CD14-positive monocyte (primary cell): ENCODE measurements around the gene MAP2. TPM values are rescaled to one million over a fixed set of nuclear protein-coding genes. Genes with fewer than 3 reads are reported as not detected.

ENCODE experiments used
- DNase-seq, 3 donors: peaks; one replicate each; pipeline ENCODE4 v3.0.0-alpha.2; 2011 to 2022
- H2AFZ ChIP-seq: 2 replicates; pipeline ENCODE4 v1.6.0; 2012; ENCODE audit warnings: mild to moderate bottlenecking, low read depth, low read length, inconsistent platforms; ENCODE audit not compliant: insufficient read depth, poor library complexity, severe bottlenecking
- H3K27ac ChIP-seq, 2 donors: 1 replicate in 1 of 2; 2 replicates in 1 of 2; pipeline ENCODE4 v1.5.1; 2012 to 2013; ENCODE audit warnings: low read length in 2 of 2, control low read depth in 1 of 2, inconsistent platforms in 1 of 2, low read depth in 1 of 2, mild to moderate bottlenecking in 1 of 2
- H3K27me3 ChIP-seq, 2 donors: one replicate each; pipeline versions ENCODE4 v1.6.0 to v1.6.1; 2011 to 2013; ENCODE audit warnings: low read length in 2 of 2; ENCODE audit not compliant: control insufficient read depth in 2 of 2, insufficient read depth in 2 of 2
- H3K36me3 ChIP-seq, 2 donors: replicated peaks in 1 of 2; 1 replicate in 1 of 2; 2 replicates in 1 of 2; pipeline versions ENCODE4 v1.5.1 to v1.6.1; 2012 to 2013; ENCODE audit warnings: low read length in 2 of 2, control low read depth in 1 of 2, inconsistent platforms in 1 of 2, mild to moderate bottlenecking in 1 of 2; ENCODE audit not compliant: insufficient read depth in 2 of 2, control insufficient read depth in 1 of 2
- H3K4me1 ChIP-seq, 2 donors: 1 replicate in 1 of 2; 2 replicates in 1 of 2; pipeline versions ENCODE4 v1.5.1 to v1.6.1; 2012 to 2013; ENCODE audit warnings: low read length in 2 of 2, control low read depth in 1 of 2, inconsistent platforms in 1 of 2, mild to moderate bottlenecking in 1 of 2, moderate library complexity in 1 of 2; ENCODE audit not compliant: insufficient read depth in 2 of 2, control insufficient read depth in 1 of 2
- H3K4me2 ChIP-seq: replicated peaks from 2 replicates; pipeline ENCODE3; 2012; ENCODE audit warnings: low read length, moderate library complexity, mild to moderate bottlenecking; ENCODE audit not compliant: poor library complexity, severe bottlenecking; ENCODE audit errors: extremely low read depth
- H3K4me3 ChIP-seq, 3 experiments: fragments of 200-600 bp in 1 of 3; sonication (generic) in 1 of 3; replicated peaks in 1 of 3; 1 replicate in 2 of 3; 2 replicates in 1 of 3; pipeline ENCODE4 v1.5.1; 2011 to 2013; ENCODE audit warnings: low read length in 3 of 3, mild to moderate bottlenecking in 3 of 3, control low read depth in 2 of 3, low read depth in 2 of 3, inconsistent platforms in 1 of 3, moderate library complexity in 1 of 3
- H3K79me2 ChIP-seq: 2 replicates; pipeline ENCODE4 v1.6.0; 2012; ENCODE audit warnings: mild to moderate bottlenecking, control low read depth, inconsistent platforms, low read length, moderate library complexity; ENCODE audit not compliant: insufficient read depth
- H3K9ac ChIP-seq: 2 replicates; pipeline ENCODE4 v1.6.0; 2017; ENCODE audit warnings: low read length, mild to moderate bottlenecking; ENCODE audit not compliant: insufficient read depth, poor library complexity, severe bottlenecking
- H3K9me3 ChIP-seq, 2 donors: replicated peaks in 1 of 2; 1 replicate in 1 of 2; 2 replicates in 1 of 2; pipeline versions ENCODE4 v1.5.1 to v1.6.1; 2012 to 2013; ENCODE audit warnings: low read length in 2 of 2, control low read depth in 1 of 2; ENCODE audit not compliant: control insufficient read depth in 1 of 2, insufficient read depth in 1 of 2
- H4K20me1 ChIP-seq: 2 replicates; pipeline ENCODE4 v1.6.0; 2012; ENCODE audit warnings: mild to moderate bottlenecking, low read length, control low read depth, moderate library complexity; ENCODE audit not compliant: insufficient read depth
- H3K27ac Mint-ChIP-seq, 7 donors: one replicate each; pipeline ENCODE4 v1.8.0; 2020; ENCODE audit warnings: mild to moderate bottlenecking in 7 of 7, mixed read lengths in 7 of 7, moderate library complexity in 6 of 7, inconsistent platforms in 2 of 7
- H3K27me3 Mint-ChIP-seq, 3 donors: one replicate each; pipeline ENCODE4 v1.8.0; 2021 to 2022; ENCODE audit warnings: low read depth in 3 of 3, mild to moderate bottlenecking in 3 of 3, mixed read lengths in 3 of 3, moderate library complexity in 3 of 3, inconsistent platforms in 1 of 3
- H3K36me3 Mint-ChIP-seq, 2 donors: one replicate each; pipeline ENCODE4 v1.8.0; 2020; ENCODE audit warnings: mixed read lengths in 2 of 2, inconsistent platforms in 1 of 2, mild to moderate bottlenecking in 1 of 2
- H3K4me1 Mint-ChIP-seq: one replicate; pipeline ENCODE4 v1.8.0; 2020; ENCODE audit warnings: mild to moderate bottlenecking, mixed read lengths
- H3K4me3 Mint-ChIP-seq, 2 donors: one replicate each; pipeline ENCODE4 v1.8.0; 2020; ENCODE audit warnings: mild to moderate bottlenecking in 2 of 2, mixed read lengths in 2 of 2, moderate library complexity in 1 of 2
- H3K9me3 Mint-ChIP-seq, 7 donors: one replicate each; pipeline ENCODE4 v1.8.0; 2020 to 2022; ENCODE audit warnings: mixed read lengths in 7 of 7, mild to moderate bottlenecking in 6 of 7, moderate library complexity in 6 of 7, inconsistent platforms in 2 of 7
- CTCF ChIP-seq: fragments of 200-600 bp; IDR thresholded peaks from one replicate; pipeline ENCODE4 v1.8.0; 2022; ENCODE audit warnings: antibody characterized with exemption, mild to moderate bottlenecking
- WGBS: methylation state at CpG from one replicate; pipeline ENCODE4 v1.1.5; 2013; ENCODE audit warnings: missing lambda C conversion rate; ENCODE audit not compliant: insufficient coverage; 5-methylcytosine and 5-hydroxymethylcytosine counted together
- intact Hi-C, 2 donors: fragments of 100-400 bp; cut with micrococcal nuclease; formaldehyde crosslinking; loops; one replicate each; pipeline versions ENCODE4 v1.15.0 to v1.15.1; 2023
- polyA plus RNA-seq, 3 donors: library from polyadenylated mRNA; depleted of rRNA in 1 of 3; unstranded in 2 of 3; stranded (reverse) in 1 of 3; fragments of 300-500 nt in 2 of 3; fragments of >200 nt in 1 of 3; fragmentation: Illumina TruSeq in 2 of 3; gene quantifications; 1 replicate in 2 of 3; 2 replicates in 1 of 3; pipeline ENCODE4 v1.2.3, GENCODE V29; 2012 to 2021

The MAP2 gene
- polyA plus RNA-seq, 3 donors = not detected

- TF ChIP-seq CTCF = no peak
- no peak for DNase-seq
- H3K4me3 ChIP-seq = no peak overlapping the region
- Mint-ChIP-seq H3K36me3 (no peaks in the 10 kb centered on the region), H3K9me3 (no peaks in the 10 kb centered on the region), H3K4me3 (no peak overlapping the region), H3K27ac (no peak overlapping the region), H3K4me1 (peaks cover 8% of the 10 kb centered on the region), H3K27me3 (peaks cover 1 to 10% (median 8%) of the 10 kb centered on the region in 3 donors)
- no peaks in the 10 kb centered on the region for H3K27me3 ChIP-seq
- no peak overlapping the region for H3K9ac ChIP-seq
- no peaks in the 10 kb centered on the region for H3K79me2 ChIP-seq
- no CpG with 5 or more reads among the region's 3 CpGs for WGBS
- no peaks in the 10 kb centered on the region for H3K36me3 ChIP-seq
- H2AFZ ChIP-seq = no peak overlapping the region
- H3K27ac ChIP-seq = no peak overlapping the region
- no peaks in the 10 kb centered on the region for H3K4me1 ChIP-seq
- no peak overlapping the region for H3K4me2 ChIP-seq
- intact Hi-C loops = loop anchor here in 1 of 2 donors (10.0 kb wide), 1 partner anchor 247 kb away; no protein-coding TSS in a partner anchor
- no peaks in the 10 kb centered on the region for H4K20me1 ChIP-seq
- H3K9me3 ChIP-seq = no peaks in the 10 kb centered on the region
Measured at GRCh38 chr2:209582281-209582680, 158.4 kb downstream of the MAP2 start.

- TF ChIP-seq CTCF = no peak
- Mint-ChIP-seq H3K4me3 (no peak overlapping the region), H3K27ac (no peak overlapping the region), H3K27me3 (peaks cover 0 to 4% (median 4%) of the 10 kb centered on the region in 3 donors), H3K36me3 (no peaks in the 10 kb centered on the region), H3K4me1 (peaks cover 2% of the 10 kb centered on the region), H3K9me3 (no peaks in the 10 kb centered on the region)
- H3K4me2 ChIP-seq = no peak overlapping the region
- no peaks in the 10 kb centered on the region for H3K79me2 ChIP-seq
- H3K9me3 ChIP-seq = no peaks in the 10 kb centered on the region
- H3K27me3 ChIP-seq = no peaks in the 10 kb centered on the region
- no peak for DNase-seq
- no peak overlapping the region for H3K4me3 ChIP-seq
- no peaks in the 10 kb centered on the region for H3K36me3 ChIP-seq
- no peaks in the 10 kb centered on the region for H3K4me1 ChIP-seq
- no peaks in the 10 kb centered on the region for H4K20me1 ChIP-seq
- intact Hi-C loops = loop anchor here in 1 of 2 donors (10.0 kb wide), 1 partner anchor 250 kb away; no protein-coding TSS in a partner anchor
- no peak overlapping the region for H3K27ac ChIP-seq
- H3K9ac ChIP-seq = no peak overlapping the region
- no peak overlapping the region for H2AFZ ChIP-seq
Measured at GRCh38 chr2:209584472-209584871, 160.6 kb downstream of the MAP2 start.
